ENCODE measurements around the gene BCAS3.
"Not testable (repeated sequence)": the region's sequence is repeated elsewhere in the genome, so short reads cannot be mapped to it uniquely, and the experiment has no call there.

The BCAS3 gene

DNA sequence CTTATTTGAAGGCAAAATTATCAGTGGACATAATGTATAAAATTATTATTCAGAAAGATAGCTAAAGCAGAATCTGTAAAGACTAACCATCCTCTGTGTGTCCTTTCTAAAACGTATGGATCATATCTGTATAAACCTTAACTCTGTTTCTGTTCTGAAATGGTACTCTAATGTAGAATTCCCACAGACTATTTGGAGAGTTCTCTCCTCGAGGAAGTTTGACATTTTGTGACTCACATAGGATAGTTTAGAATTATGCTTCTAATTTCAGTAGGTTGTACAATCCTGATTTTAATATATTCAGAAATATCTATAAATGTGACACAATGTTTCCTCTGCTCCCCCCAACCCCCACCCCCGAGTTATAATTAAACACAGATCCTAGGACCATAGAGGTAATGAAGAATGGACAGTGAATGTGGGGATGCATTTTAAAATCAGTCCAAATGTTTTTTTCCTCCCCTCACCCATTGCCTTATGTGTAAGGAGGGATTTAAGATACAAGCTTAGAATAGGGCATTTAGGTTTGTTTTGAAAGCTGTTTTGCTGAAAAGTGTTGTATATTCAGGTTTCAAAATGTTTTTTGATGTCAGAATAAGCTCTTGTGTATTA, 66.8 kb downstream of the BCAS3 start:
- no peak for DNase-seq (ENCODE audit: low read depth in 2 of 2)

DNA sequence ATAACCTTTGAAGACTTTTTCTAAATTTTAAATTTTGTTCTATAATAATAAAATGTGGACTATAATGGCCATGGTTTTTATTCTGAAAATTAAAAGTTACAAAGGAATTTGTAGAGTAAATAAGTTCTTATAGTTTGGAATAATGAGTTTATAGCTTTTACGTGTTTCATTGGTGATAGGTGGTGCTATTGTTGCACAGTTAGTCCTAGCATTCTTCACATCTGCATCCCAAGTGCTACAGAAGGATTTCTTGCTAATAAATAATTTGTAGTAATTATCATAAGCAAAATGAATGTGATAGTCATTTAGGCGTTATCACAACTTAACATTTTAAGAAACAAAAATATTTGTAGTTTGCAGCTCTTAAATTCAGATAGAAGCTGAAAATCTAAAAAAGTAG, 67.9 kb downstream of the BCAS3 start:
- no peak for DNase-seq (ENCODE audit: low read depth in 2 of 2)

DNA sequence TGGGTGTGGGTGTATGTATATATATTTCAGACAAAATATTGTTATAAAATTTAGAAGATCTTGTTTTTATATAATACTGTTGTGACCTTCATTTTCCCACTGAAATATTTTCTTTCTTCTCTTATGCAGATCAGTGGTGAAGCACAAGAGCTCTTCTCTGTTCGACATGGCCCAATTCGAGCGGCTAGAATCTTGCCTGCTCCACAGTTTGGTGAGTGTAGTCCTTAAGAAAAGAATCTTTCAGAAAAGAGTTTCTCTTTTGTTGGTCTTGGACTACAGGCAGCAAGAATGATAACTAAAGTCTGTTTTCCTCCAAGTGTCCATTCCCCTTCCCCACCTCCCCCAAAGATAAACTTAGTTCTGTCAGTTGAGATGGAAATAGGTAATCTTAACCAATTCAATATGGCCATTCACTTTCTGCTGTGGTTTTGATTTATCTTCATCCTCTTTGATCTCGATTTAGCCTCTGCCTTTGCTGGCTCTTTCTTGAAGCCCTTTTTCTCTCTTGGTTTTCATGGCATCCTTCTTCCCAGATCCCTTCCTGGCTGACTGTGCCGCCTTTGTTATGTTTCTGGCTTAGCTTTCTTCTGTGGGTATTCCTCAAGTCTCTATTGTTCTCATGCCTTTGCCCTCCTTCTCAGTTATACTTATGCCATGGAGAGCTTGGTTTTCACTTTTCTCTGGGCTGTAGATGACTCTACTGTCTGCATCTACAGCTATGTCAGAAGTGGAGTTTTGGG, 69.6 kb downstream of the BCAS3 start:
- no peak for DNase-seq (ENCODE audit: low read depth in 2 of 2)

DNA sequence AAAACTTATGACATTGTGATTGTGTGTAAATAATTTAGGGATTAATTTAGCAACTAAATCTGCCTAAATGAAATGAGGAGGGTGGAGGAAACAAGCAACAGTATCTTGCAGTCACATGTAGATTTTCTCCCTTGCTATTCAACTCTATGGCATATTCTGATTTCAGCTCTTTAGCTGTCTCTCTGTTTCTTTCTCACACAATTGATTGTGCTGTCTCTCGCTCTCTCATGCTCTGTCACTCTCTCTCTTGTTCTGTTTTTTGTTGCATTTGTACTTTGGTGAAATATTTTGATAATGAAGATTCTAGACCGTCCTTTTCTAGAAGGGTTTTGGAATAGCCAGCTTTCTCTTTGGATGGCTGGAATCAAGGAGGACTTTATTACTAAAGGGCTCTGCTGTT, 70.6 kb downstream of the BCAS3 start:
- DNase-seq (ENCODE audit: low read depth in 2 of 2): no peak

DNA sequence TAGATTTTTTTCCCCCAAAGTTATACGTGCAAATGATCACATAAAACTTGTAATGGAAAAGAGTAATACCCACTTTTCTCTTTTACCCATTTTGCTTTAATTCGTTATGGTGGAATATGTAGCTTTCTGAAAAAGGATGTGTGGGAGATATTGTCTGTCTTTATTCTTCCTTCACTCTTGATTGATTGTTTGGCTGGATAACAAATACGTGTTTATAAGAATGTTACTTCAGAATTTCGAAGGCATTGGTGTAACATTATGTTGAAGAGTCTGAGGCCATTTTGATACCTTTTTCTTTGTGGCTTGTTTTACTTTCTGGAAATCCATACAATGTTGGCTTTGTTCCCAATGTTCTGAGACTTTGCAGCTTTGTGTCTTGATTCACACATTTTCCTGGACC, 71.4 kb downstream of the BCAS3 start:
- no peak for DNase-seq (ENCODE audit: low read depth in 2 of 2)

DNA sequence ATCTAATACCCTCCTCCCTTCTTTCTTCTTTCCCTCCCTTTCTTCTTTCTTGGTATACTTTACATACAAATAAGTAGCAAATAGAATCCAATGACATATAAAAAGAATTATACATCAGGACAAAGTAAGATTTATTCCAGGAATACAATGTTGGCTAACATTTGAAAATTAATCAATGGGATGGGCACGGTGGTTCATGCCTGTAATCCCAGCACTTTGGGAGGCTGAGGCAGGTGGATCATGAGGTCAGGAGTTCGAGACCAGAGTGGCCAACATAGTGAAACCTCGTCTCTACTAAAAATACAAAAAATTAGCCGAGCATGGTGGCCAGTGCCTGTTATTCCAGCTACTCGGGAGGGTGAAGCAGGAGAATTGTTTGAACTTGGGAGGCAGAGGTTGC, 72.1 kb downstream of the BCAS3 start:
- no peak for DNase-seq (ENCODE audit: low read depth in 2 of 2)

DNA sequence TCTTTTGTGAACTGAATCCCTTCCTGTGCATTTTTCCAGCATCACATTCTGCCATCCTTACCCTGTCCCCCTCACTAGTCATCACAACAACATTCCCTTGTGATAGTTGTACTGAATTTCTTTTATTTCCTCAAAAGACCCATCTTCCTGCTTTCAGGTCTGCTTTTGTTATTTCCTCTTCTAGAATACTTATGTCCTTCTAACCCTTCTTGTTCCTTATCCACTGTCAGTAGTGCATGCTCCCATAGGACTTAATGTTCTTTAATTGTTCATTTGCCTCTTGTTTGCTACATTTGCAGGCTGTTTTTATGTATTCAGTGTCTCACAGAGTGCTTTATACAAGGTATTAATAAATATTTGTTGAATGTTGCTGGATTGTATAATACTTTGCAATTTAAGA, 73.0 kb downstream of the BCAS3 start:
- DNase-seq (ENCODE audit: low read depth in 2 of 2): no peak

DNA sequence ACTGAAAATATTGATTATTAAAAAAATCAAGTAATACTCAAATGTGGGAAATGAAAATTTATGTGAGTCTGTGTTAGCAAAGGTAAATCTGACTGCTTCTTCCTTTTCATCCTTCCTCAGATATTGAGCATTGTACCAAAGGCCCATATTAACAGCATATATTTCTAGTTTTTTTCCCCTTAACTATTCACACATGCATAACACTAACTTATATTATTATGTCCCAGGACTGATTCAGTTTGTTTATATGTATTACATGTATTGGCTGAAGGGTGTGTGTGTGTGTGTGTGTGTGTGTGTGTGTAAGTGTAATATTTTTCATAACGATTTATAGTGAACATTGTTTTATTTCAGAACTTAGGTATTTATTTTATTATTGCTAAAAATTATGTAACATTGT, 74.2 kb downstream of the BCAS3 start:
- DNase-seq (ENCODE audit: low read depth in 2 of 2): no peak

DNA sequence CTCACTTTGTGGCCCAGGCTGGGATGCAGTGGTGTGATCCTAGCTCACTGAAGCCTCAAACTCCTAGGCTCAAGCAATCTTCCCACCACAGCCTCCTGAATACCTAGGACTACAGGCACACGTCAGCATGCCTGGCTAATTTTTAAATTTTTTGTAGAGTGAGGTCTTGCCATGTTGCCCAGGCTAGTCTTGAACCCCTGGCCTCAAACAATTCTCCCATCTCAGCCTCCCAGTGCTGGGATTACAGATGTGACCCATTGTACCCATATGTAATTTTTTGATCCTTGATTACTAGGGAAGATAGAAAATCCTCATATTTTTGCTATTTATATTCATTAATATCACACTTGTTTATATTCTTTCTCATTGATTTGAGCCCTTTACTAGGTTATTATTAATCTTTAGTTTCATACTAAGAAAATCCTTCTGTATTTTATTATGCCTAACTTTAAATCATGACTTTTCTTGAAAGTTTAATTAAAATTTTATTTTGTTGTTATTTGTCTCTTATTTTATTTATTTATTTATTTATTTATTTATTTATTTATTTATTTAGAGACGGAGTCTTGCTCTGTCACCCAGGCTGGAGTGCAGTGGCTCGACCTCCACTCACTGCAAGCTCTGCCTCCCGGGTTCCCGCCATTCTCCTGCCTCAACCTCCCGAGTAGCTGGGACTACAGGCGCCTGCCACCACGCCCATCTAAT, 75.4 kb downstream of the BCAS3 start:
- DNase-seq (ENCODE audit: low read depth in 2 of 2): no peak

DNA sequence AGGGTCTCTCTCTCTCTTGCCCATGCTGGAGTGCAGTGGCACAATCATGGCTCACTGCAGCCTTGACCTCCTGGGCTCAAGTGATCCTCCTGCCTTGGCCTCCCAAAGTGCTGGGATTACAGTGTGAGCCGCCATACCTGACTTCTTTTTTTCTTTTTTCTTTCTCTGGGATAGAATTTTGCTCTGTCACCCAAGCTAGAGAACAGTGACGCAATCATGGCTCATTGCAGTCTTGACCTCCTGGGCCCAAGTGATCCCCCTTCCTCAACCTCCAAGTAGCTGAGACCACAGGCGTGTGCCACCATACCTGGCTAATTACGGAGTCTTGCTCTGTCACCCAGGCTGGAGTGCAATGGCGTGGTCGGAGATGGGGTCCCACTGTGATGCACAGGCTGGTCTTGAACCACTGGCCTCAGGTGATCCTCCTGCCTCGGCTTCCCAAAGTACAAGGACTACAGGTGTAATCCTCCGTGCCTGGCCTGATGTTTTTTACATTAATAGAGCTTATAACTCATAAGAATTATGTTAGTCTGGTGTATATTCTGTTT, 76.5 kb downstream of the BCAS3 start:
- DNase-seq (ENCODE audit: low read depth in 2 of 2): no peak

DNA sequence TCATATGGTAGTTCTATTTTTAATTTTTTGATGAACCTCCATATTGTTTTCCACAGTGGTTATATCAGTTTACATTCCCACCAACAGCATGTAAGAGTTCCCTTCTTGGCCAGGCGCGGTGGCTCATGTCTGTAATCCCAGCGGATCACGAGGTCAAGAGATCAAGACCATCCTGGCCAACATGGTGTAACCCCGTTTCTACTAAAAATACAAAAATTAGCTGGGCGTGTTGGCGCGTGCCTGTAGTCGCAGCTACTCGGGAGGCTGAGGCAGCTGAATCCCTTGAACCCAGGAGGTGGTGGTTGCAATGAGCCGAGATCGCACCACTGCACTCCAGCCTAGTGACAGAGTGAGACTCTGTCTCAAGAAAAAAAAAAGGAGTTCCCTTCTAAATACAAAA, 79.1 kb downstream of the BCAS3 start:
- not testable (repeated sequence) for DNase-seq (ENCODE audit: low read depth in 2 of 2)

DNA sequence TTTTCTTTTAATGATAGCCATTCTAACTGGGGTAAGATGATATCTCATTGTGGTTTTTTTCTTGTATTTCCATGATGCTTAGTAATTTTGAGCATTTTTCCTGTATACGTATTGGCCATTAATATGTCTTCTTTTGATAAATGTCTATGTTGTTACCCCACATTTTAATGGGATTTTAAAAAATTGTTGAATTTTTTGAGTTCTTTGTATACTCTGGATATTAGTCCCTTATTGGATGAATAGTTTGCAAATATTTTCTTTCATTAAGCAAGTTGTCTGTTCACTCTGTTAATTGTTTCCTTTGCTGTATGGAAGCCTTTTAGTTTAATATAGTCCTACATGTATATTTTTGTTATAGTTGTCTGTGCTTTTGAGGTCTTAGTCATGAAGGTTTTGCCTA, 79.8 kb downstream of the BCAS3 start:
- DNase-seq (ENCODE audit: low read depth in 2 of 2): no peak

DNA sequence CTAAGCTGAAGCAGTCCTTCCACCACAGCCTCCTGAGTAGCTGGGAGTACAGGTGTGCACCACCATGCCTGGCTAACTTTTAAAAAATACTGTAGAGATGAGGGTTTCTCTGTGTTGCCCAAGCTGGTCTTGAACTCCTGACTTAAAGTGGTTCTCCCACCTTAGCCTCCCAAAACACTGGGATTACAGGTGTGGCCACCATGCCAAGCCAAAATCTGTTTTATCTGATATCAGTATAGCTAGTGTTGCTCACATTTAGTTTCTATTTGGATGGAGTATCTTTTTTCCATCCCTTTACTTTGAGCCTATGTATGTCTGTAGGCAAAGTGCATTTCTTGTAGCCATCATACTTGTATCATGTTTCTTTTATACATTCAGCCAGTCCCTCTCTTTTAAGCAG, 82.1 kb downstream of the BCAS3 start:
- no peak for DNase-seq (ENCODE audit: low read depth in 2 of 2)

DNA sequence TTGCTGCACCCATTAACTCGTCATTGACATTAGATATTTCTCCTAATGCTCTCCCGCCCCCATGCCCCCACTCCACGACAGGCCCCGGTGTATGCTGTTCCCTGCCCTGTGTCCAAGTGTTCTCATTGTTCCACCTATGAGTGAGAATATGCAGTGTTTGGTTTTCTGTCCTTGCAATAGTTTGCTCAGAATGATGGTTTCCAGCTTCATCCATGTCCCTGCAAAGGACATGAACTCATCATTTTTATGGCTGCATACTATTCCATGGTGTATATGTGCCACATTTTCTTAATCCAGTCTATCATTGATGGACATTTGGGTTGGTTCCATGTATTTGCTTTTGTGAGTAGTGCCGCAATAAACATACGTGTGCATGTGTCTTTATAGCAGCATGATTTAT, 83.7 kb downstream of the BCAS3 start:
- DNase-seq (ENCODE audit: low read depth in 2 of 2): not testable (repeated sequence)

DNA sequence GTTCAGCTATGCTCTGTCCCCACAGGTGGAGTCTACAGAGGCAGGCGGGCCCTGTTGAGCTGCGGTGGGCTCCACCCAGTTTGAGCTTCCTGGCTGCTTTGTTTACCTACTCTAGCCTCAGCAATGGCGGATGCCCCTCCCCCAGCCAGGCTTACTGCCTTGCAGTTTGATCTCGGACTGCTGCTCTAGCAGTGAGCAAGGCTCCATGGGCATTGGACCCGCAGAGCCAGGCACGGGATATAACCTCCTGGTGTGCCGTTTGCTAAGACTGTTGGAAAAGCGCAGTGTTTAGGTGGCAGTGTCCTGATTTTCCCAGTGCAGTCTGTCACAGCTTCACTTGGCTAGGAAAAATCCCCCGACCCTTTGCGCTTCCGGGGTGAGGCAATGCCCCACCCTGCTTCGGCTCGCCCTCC, 89.1 kb downstream of the BCAS3 start:
- DNase-seq (ENCODE audit: low read depth in 2 of 2): no peak

DNA sequence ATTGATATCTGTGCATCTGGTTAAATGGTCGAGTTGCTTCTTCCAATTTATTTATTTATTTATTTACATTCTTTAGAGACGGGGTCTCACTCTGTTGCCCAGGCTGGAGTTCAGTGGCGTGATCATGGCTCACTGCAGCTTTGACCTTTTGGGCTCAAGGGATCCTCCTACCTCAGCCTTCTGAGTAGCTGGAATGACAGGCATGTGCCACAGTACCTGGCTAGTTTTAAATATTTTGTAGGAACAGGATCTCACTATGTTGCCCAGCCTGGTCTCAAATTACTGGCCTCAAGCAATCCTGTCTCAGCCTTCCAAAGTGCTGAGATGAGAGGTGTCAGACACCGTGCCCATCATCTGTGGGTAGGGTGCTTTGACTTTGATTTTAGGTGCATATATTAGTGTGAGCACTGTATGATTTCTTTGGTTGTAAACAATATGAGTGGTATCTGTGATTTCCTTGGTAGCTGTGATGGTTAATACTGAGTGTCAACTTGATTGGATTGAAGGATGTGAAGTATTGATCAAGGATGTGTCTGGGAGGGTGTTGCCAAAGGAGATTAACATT, 90.2 kb downstream of the BCAS3 start:
- no peak for DNase-seq (ENCODE audit: low read depth in 2 of 2)

DNA sequence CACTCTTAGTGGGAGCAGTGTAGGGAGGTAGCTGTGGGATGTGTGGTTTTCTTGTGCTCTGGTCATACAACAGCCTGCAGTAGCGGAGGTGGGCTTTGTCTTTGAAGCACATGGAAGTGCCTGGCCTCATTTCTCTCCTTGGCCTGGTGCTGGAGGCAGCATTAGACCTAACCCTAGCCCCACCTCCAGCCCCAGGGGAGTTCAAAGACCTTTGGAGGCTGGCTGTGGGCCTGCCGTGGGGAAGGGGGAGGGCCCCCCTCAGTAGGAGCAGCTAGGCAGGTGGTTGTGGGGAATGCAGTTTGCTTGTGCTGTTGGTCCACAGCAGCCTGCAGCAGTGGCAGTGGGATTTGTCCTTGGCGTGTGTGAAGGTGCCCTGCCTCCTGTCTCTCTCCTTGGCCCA, 91.7 kb downstream of the BCAS3 start:
- no peak for DNase-seq (ENCODE audit: low read depth in 2 of 2)

DNA sequence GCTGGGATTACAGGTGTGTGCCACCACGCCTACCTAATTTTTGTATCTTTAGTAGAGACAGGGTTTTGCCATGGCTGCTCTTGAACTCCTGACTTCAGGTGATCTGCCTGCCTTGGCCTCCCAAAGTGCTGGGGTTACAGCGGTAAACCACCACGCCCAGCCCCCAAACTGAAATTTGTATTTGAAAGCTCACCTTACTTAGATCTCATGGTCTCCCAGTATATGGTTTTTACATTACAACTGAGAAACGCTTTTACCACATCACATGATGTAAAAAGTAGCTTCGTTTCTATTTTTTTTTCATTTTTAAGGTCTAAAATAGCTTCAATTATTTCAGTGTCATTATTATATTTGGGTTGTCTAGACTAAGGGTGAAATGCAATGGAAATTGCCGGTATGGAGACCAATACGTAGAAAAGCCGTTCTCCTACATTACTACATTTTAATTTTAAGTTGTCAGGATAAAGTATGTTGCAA, 93.3 kb downstream of the BCAS3 start:
- DNase-seq (ENCODE audit: low read depth in 2 of 2): no peak

DNA sequence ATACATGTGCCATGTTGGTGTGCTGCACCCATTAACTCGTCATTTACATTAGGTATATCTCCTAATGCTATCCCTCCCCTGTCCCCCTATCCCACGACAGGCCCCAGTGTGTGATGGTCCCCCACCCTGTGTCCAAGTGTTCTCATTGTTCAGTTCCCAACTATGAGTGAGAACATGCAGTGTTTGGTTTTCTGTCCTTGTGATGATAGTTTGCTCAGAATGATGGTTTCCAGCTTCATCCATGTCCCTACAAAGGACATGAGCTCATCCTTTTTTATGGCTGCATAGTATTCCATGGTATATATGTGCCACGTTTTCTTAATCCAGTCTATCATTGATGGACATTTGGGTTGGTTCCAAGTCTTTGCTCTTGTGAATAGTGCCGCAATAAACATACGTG, 94.0 kb downstream of the BCAS3 start:
- DNase-seq (ENCODE audit: low read depth in 2 of 2): not testable (repeated sequence)

DNA sequence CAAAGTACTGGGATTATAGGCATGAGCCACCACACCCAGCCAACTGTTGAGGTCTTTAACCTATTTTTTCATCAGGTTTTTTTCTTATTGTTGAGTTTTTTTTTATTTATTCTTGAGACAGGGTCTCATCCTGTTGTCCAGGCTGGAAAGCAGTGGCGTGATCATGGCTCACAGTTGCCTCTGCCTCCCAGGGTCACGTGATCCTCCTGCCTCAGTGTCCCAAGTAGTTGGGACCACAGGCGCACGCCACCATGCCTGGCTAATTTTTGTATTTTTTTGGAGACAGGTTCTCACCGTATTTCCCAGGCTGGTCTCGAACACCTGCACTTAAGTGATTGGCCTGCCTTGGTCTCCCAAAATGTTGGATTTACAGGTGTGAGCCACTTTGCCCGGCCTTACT, 95.9 kb downstream of the BCAS3 start:
- DNase-seq (ENCODE audit: low read depth in 2 of 2): no peak

DNA sequence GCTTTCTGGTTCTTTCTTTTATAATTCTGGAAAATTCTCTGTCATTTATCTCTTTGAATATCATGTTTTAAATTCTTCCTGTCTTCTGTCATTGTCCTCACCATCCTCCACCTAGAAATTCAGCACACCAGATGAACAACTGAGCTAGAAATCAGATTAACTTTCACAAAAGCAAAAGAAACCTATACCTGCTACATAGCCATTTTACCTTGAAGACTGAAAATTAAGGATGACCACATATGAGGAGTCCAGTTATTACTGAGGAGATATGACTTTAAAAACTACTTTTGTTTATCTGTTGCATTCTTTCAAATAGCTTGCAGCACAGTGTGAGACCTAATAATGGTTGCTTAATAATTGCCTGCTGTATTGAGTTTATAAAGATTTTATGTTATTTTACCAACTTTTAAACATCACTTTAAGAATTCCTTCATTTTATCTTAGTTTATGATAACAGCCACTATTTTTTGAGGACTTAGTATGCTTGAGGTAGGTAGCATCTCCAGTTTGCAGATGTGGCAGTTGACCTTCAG, 104.3 kb downstream of the BCAS3 start:
- no peak for DNase-seq (ENCODE audit: low read depth in 2 of 2)

DNA sequence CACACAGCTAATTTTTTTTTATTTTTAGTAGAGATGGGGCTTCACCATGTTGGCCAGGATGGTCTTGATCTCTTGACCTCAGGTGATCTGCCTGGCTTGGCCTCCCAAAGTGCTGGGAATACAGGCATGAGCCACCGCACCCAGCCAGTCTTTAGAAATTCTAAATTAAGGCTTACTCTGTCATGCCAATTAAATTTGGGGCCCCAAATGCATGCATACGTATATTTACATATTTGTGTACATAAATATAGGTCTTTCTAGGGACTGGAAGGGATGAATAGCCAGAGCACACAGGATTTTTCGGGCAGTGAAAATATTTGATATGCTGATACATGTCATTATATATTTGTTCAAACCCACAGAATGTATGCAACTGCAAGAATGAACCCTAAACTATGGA, 105.1 kb downstream of the BCAS3 start:
- no peak for DNase-seq (ENCODE audit: low read depth in 2 of 2)

Measured in stimulated activated CD4-positive, alpha-beta T cell treated with anti-CD3 and anti-CD28 coated beads, Interleukin-4, amount 100 ng/mL, for 48 hours (primary cell).